Trophoblast cell (in vitro differentiated cells and primary cell): ENCODE data around the gene ZNF333.

ENCODE experiments used
- DNase-seq, 2 donors: peaks; one replicate each; pipeline ENCODE4 v3.0.0-alpha.2; 2016
- H2AFZ ChIP-seq: 2 replicates; pipeline ENCODE4 v1.6.1; 2013; ENCODE audit warnings: low read length, moderate library complexity, mild to moderate bottlenecking; ENCODE audit not compliant: insufficient read depth, poor library complexity
- H2AK5ac ChIP-seq: 2 replicates; pipeline ENCODE4 v1.6.1; 2013; ENCODE audit warnings: mild to moderate bottlenecking, low read length
- H2BK120ac ChIP-seq: 2 replicates; pipeline ENCODE4 v1.6.1; 2013; ENCODE audit warnings: low read length, mild to moderate bottlenecking, moderate library complexity; ENCODE audit not compliant: insufficient read depth, poor library complexity
- H2BK12ac ChIP-seq: 2 replicates; pipeline ENCODE4 v1.6.1; 2013; ENCODE audit warnings: mild to moderate bottlenecking, low read length, moderate library complexity
- H2BK5ac ChIP-seq: 2 replicates; pipeline ENCODE4 v1.6.1; 2013; ENCODE audit warnings: low read length, low read depth, moderate library complexity, mild to moderate bottlenecking; ENCODE audit not compliant: poor library complexity
- H3K14ac ChIP-seq: 2 replicates; pipeline ENCODE4 v1.6.1; 2013; ENCODE audit warnings: mild to moderate bottlenecking, low read length
- H3K18ac ChIP-seq: 2 replicates; pipeline ENCODE4 v1.6.1; 2013; ENCODE audit warnings: mild to moderate bottlenecking, low read length
- H3K23ac ChIP-seq: 2 replicates; pipeline ENCODE4 v1.6.1; 2013; ENCODE audit warnings: low read length
- H3K27ac ChIP-seq: 2 replicates; pipeline ENCODE4 v1.5.1; 2013; ENCODE audit warnings: low read depth, mild to moderate bottlenecking, inconsistent platforms, low read length, moderate library complexity
- H3K27me3 ChIP-seq: 2 replicates; pipeline ENCODE4 v1.6.1; 2013; ENCODE audit warnings: inconsistent platforms, mild to moderate bottlenecking, low read length, moderate library complexity; ENCODE audit not compliant: insufficient read depth
- H3K36me3 ChIP-seq, 2 experiments: 1 replicate in 1 of 2; 2 replicates in 1 of 2; pipeline ENCODE4 v1.6.1; 2013; ENCODE audit warnings: low read length in 2 of 2, mild to moderate bottlenecking in 2 of 2, moderate library complexity in 1 of 2; ENCODE audit not compliant: insufficient read depth in 2 of 2, control insufficient read depth in 1 of 2
- H3K4ac ChIP-seq: 2 replicates; pipeline ENCODE4 v1.6.1; 2013; ENCODE audit warnings: low read depth, mild to moderate bottlenecking, low read length, moderate library complexity
- H3K4me1 ChIP-seq, 2 experiments: 1 replicate in 1 of 2; 2 replicates in 1 of 2; pipeline ENCODE4 v1.6.1; 2013; ENCODE audit warnings: low read length in 2 of 2, mild to moderate bottlenecking in 2 of 2, moderate library complexity in 1 of 2; ENCODE audit not compliant: insufficient read depth in 2 of 2, control insufficient read depth in 1 of 2
- H3K4me2 ChIP-seq: 2 replicates; pipeline ENCODE4 v1.6.1; 2013; ENCODE audit warnings: inconsistent platforms, mild to moderate bottlenecking, low read length, moderate library complexity
- H3K4me3 ChIP-seq: 2 replicates; pipeline ENCODE4 v1.5.1; 2013; ENCODE audit warnings: mild to moderate bottlenecking, low read depth, low read length, inconsistent platforms
- H3K79me1 ChIP-seq: one replicate; pipeline ENCODE4 v1.6.1; 2013; ENCODE audit warnings: low read length
- H3K79me2 ChIP-seq: 2 replicates; pipeline ENCODE4 v1.6.1; 2013; ENCODE audit warnings: low read length, mild to moderate bottlenecking; ENCODE audit not compliant: control insufficient read depth, insufficient read depth, poor library complexity
- H3K9ac ChIP-seq: 2 replicates; pipeline ENCODE4 v1.6.1; 2013; ENCODE audit warnings: mild to moderate bottlenecking, low read length
- H3K9me3 ChIP-seq: 2 replicates; pipeline ENCODE4 v1.6.1; 2013; ENCODE audit warnings: low read depth, mild to moderate bottlenecking, control low read depth, inconsistent platforms, low read length; ENCODE audit not compliant: insufficient read depth
- H4K12ac ChIP-seq: 2 replicates; pipeline ENCODE4 v1.6.1; 2013; ENCODE audit warnings: low read depth, mild to moderate bottlenecking, low read length, moderate library complexity
- H4K8ac ChIP-seq: 2 replicates; pipeline ENCODE4 v1.6.1; 2013; ENCODE audit warnings: low read depth, mild to moderate bottlenecking, low read length, moderate library complexity
- H4K91ac ChIP-seq: one replicate; pipeline ENCODE4 v1.6.1; 2013; ENCODE audit warnings: low read depth, mild to moderate bottlenecking, low read length, moderate library complexity
- WGBS: extraction: QIAGEN DNeasy Blood & Tissue Kit; methylation state at CpG from one replicate; pipeline ENCODE4 v1.1.7; 2013; ENCODE audit warnings: missing lambda C conversion rate; ENCODE audit not compliant: insufficient read length, insufficient coverage; ENCODE audit errors: extremely low coverage; 5-methylcytosine and 5-hydroxymethylcytosine counted together

The ZNF333 gene

GRCh38 chr19:14674764-14675163 lies 15.1 kb upstream of the ZNF333 start, which contains the start of gene ADGRE3:
TSS of gene ADGRE3 (minus strand) at chr19:14674844. CDS start at chr19:14674770, 74 bp downstream.
- Histone ChIP-seq H3K27ac (no peak within 1 kb of the TSS), H2AFZ (no peak within 1 kb of the TSS), H2BK120ac (no peak within 1 kb of the TSS), H3K9me3 (peaks cover 12% of the 10 kb centered on the region), H3K79me1 (no peaks in the 10 kb centered on the region), H4K8ac (no peak within 1 kb of the TSS), H3K23ac (no peak within 1 kb of the TSS), H4K12ac (no peak within 1 kb of the TSS), H3K27me3 (no peaks in the 10 kb centered on the region), H3K79me2 (no peaks in the 10 kb centered on the region), H4K91ac (no peak within 1 kb of the TSS), H3K9ac (no peak within 1 kb of the TSS), H3K14ac (no peak within 1 kb of the TSS), H3K36me3 (no peaks in the 10 kb centered on the region), H2BK5ac (no peak within 1 kb of the TSS), H3K4me1 (no peaks in the 10 kb centered on the region), H2AK5ac (no peak within 1 kb of the TSS), H3K4ac (no peak within 1 kb of the TSS), H3K4me2 (no peak within 1 kb of the TSS), H2BK12ac (no peak within 1 kb of the TSS), H3K18ac (no peak within 1 kb of the TSS), H3K4me3 (no peak within 1 kb of the TSS)
- no peak for DNase-seq
- no CpG with 5 or more reads among the region's 6 CpGs for WGBS

DNA sequence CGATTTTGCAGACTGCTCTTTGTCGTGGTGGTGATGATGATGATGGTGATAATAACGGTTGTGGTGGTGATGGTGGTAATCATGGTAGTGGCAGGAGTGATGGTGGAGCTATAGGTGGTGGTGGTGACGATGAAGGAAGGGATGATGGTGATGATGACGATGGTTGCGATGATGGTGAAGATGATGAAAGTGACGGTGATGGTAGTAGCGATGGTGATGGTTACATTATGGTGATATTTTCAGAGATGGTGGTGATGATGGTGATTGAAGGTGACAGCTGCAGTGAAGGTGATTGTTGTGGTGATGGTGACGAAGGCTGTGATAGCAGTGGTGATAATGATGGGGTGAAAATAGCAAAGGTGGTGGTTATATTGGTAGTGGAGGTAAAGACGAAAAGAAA lies 13.1 kb upstream of the ZNF333 start:
- no peak overlapping the region for H3K27ac ChIP-seq
- no peak overlapping the region for H4K8ac ChIP-seq
- H3K36me3 ChIP-seq: no peaks in the 10 kb centered on the region
- H3K27me3 ChIP-seq: no peaks in the 10 kb centered on the region
- no peak overlapping the region for H3K4me2 ChIP-seq
- no peak overlapping the region for H3K4me3 ChIP-seq
- no peak overlapping the region for H2AK5ac ChIP-seq
- H3K4ac ChIP-seq: no peak overlapping the region
- no peak overlapping the region for H4K12ac ChIP-seq
- H2BK5ac ChIP-seq: no peak overlapping the region
- no peak overlapping the region for H3K23ac ChIP-seq
- no peak overlapping the region for H3K18ac ChIP-seq
- no peaks in the 10 kb centered on the region for H3K79me1 ChIP-seq
- H2BK120ac ChIP-seq: no peak overlapping the region
- H3K9ac ChIP-seq: no peak overlapping the region
- no peaks in the 10 kb centered on the region for H3K79me2 ChIP-seq
- no peak overlapping the region for H3K14ac ChIP-seq
- H3K4me1 ChIP-seq: no peaks in the 10 kb centered on the region
- no peak overlapping the region for H2BK12ac ChIP-seq
- WGBS: 100% methylated on average over 3 of the region's 10 CpGs
- no peak overlapping the region for H2AFZ ChIP-seq
- H4K91ac ChIP-seq: no peak overlapping the region
- DNase-seq: no peak
- H3K9me3 ChIP-seq: peaks cover 7% of the 10 kb centered on the region

DNA sequence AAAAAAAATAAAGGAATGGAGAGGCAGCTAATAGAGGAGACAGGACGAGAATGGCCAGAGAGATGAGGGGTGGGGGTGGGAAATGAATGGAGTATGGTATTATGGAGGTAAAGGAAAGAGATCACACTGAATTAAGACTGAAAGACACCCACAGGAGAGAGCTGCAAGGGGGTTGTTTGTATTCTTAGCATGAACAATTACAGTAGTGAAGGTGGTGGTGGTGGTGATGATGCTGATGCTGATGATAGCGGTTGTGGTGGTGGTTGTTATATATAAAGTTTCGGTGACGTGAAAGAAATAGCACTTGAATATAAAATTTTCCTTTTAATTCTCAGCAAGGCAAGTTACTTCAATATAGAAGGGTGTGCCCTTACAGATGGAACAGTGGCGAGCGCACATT lies 12.4 kb upstream of the ZNF333 start:
- Histone ChIP-seq H2AK5ac (no peak overlapping the region), H4K12ac (no peak overlapping the region), H3K27ac (no peak overlapping the region), H3K27me3 (no peaks in the 10 kb centered on the region), H3K79me1 (no peaks in the 10 kb centered on the region), H3K4me1 (no peaks in the 10 kb centered on the region), H3K9me3 (peaks cover 7% of the 10 kb centered on the region), H3K36me3 (no peaks in the 10 kb centered on the region), H2BK120ac (no peak overlapping the region), H3K4me2 (no peak overlapping the region), H2BK5ac (no peak overlapping the region), H2AFZ (no peak overlapping the region), H4K91ac (no peak overlapping the region), H4K8ac (no peak overlapping the region), H3K9ac (no peak overlapping the region), H3K14ac (no peak overlapping the region), H3K4ac (no peak overlapping the region), H3K18ac (no peak overlapping the region), H3K4me3 (no peak overlapping the region), H3K23ac (no peak overlapping the region), H2BK12ac (no peak overlapping the region), H3K79me2 (no peaks in the 10 kb centered on the region)
- no CpG with 5 or more reads among the region's 6 CpGs for WGBS
- DNase-seq: no peak

- H3K4me1 ChIP-seq: no peaks in the 10 kb centered on the region
- DNase-seq: no peak
- WGBS: no CpG with 5 or more reads among the region's 9 CpGs
Measured at GRCh38 chr19:14678199-14678598, 11.6 kb upstream of the ZNF333 start.

More at GRCh38 chr19:14678199-14678598, 11.6 kb upstream of the ZNF333 start:
- peak overlapping the region; percentile 87 for H3K23ac ChIP-seq
- no peak overlapping the region for H3K27ac ChIP-seq
- H3K9me3 ChIP-seq: peaks cover 7% of the 10 kb centered on the region
- no peak overlapping the region for H4K91ac ChIP-seq
- no peak overlapping the region for H4K8ac ChIP-seq
- H3K14ac ChIP-seq: no peak overlapping the region
- H3K4me2 ChIP-seq: no peak overlapping the region
- H3K27me3 ChIP-seq: no peaks in the 10 kb centered on the region
- no peak overlapping the region for H3K4me3 ChIP-seq
- H3K79me2 ChIP-seq: no peaks in the 10 kb centered on the region
- H3K36me3 ChIP-seq: no peaks in the 10 kb centered on the region
- H2AK5ac ChIP-seq: no peak overlapping the region
- H2BK5ac ChIP-seq: no peak overlapping the region
- no peak overlapping the region for H3K18ac ChIP-seq
- H3K9ac ChIP-seq: no peak overlapping the region
- H3K4ac ChIP-seq: no peak overlapping the region
- H2AFZ ChIP-seq: no peak overlapping the region
- H3K79me1 ChIP-seq: no peaks in the 10 kb centered on the region
- H4K12ac ChIP-seq: no peak overlapping the region
- no peak overlapping the region for H2BK120ac ChIP-seq
- H2BK12ac ChIP-seq: no peak overlapping the region
